ENCODE results near the gene ELL3.

Gene ELL3

GRCh38 chr15:43723151-43723550 is 53.6 kb downstream of the ELL3 start:
- Mint-ChIP-seq H3K9me3 (no peaks in the 10 kb centered on the region), H3K4me1 (ENCODE audit: low read depth) (no peaks in the 10 kb centered on the region), H3K27me3 (ENCODE audit: low read depth) (peaks cover 16% of the 10 kb centered on the region), H3K4me3 (no peak overlapping the region), H3K36me3 (ENCODE audit: low read depth) (no peaks in the 10 kb centered on the region), H3K27ac (no peak overlapping the region)
- no peak for DNase-seq (ENCODE audit: low spot score)
